Skin of body (tissue), 2 donors: ENCODE results near the gene SUGP1. TPM values are rescaled to one million over a fixed set of nuclear protein-coding genes. Genes with fewer than 3 reads are reported as not detected.
"Not testable (repeated sequence)": the region's sequence is repeated elsewhere in the genome, so short reads cannot be mapped to it uniquely, and the experiment has no call there.

Experiments used
- DNase-seq: peaks from one replicate; lab custom pipeline; 2025; lab: John Stamatoyannopoulos, UW
- total RNA-seq: library from RNA; depleted of rRNA; stranded (reverse); fragments of >200 nt; gene quantifications from one replicate; pipeline ENCODE4 v1.2.3, GENCODE V29; 2014

SUGP1 gene
- total RNA-seq, 1 donor from 2014 or later: 26.6 TPM

DNA sequence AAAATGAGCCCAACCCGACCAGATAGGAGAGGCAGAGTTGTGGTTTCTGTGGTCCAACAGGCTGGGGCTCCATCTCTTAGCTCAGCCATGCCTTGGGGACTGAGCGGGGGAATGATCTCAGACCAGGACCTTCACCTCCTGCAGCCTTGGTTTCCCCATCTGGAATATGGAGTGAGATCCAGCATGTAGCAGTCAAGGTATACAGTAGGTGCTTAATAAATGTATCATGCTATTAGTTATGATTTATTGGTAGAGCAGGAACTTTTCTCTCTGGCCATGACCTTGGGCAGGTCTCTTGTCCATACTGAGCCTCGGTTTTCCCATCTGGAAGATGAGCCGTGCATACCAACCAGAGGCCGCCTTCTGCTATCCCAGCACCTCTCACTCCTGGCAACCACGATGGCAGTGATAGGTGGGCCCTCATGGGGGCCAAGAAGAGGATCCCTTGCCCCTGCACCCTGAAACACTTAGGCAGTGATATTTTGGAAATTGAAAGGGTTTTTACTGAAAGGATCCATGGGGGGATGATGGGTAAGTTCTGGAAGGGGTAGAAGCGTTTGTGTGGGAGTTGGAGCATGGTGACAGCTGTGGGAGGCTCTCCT is 56.3 kb downstream of the SUGP1 start:
- DNase-seq: no peak

DNA sequence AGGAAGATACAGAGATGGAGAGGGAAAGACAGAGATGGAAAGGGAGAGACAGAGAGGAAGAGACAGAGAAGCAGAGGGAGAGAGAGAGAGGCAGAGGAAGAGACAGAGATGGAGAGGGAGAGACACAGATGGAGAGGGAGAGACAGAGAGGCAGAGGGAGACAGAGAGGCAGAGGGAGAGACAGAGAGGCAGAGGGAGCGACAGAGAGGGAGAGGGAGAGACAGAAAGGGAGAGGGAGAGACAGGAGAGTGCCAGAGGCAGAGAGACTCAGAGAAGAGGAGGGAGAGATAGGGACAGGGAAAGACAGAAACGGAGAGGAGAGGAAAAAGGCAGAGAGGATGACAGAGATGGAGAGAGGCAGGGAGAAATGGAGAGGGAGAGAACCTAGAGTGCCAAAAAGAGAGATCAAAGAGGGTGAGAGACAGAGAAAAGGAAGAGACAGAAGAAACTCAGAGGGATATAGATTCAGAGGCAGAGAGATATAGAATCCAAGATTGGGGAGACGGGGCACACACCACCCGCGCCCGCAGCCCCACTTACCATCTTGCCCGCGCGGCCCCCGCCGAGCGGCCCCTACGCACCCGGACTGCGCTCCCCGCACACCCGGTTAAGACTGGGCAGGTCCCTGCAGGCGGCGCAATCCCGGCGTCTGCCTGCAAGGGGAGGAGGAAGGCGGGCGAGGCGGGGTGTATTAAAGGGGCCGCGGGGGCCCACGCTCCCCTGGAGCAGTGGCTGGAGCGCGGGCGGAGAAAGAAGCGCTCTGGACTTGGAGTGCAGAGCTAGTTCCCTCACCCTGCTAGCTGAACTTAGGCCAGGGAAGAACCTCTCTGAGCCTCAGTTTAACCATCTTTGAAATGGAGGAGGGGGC is 57.9 kb downstream of the SUGP1 start:
- DNase-seq: no peak

DNA sequence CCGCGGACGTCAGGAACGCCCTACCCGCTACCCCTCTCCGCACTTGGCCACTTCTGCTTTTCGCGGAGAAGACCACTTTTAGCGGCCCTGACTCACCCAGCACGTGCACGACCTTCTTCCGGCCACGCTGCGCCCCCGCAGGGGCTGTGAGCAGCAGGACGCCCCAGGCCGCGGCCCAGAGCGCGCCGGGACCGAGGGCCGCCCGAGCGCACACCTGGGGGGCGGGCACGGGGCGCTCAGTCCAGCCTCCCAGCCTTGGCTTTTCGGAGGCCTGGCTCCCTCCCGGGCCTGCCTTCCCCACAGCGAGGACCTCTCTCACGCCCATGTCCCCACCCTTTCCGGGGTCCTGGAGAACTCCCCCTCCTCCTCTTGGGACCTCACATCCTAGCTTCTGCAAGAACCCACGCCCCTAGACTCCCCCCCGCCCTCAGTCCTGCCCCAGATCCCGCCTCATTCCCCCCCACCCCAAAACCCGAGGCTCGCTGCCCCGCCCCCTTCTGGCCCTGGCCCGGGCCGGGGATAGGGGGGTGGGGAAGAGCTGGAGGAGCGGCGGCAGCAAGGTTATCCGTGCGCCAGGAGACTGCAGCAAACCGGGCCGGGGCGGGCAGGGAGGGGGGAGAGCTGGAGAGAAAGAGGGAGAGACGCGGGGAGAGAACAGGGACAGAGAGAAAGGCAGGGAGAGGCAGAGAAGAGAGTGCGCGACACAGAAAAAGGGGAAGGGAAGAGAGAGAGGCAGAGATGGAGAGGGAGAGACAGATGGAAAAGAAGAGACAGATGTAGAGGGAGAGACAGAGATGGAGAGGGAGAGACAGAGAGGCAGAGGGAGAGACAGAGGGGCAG is 58.7 kb downstream of the SUGP1 start:
- DNase-seq: no peak

DNA sequence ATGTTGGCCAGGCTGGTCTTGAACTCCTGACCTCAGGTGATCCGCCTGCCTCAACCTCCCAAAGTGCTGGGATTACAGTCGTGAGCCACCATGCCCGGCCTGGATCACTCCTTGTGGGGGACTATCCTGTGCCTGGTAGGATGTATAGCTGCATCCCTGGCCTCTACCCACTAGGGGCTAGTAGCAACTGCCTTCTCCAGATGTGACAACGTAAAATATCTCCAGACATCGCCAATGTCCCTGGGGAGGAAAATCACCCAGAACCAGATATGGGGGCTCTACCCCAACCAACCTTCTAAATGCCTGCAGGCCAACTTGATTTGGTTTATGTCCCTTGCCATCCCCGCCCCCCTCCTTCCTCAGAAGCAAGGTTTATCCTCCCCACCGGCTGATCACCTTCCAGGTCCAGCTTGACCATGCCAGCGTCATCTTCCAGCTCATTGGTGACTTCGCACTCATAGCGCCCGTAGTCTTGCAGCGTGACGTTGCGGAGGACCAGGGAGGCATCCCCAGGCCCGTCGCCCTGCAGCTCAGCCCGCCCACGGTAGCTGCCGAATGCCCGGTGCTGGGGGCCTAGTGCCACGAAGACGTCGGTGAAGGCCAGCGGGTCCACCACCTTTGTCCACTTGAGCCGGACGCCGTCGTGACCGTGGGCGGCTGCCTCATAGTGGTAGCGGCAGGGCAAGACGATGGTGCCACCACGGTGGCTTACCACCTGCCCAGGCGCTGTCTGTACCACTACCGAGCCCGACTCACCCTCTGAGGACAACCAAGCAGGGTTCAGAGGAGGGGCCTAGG is 59.7 kb downstream of the SUGP1 start:
- no peak for DNase-seq

DNA sequence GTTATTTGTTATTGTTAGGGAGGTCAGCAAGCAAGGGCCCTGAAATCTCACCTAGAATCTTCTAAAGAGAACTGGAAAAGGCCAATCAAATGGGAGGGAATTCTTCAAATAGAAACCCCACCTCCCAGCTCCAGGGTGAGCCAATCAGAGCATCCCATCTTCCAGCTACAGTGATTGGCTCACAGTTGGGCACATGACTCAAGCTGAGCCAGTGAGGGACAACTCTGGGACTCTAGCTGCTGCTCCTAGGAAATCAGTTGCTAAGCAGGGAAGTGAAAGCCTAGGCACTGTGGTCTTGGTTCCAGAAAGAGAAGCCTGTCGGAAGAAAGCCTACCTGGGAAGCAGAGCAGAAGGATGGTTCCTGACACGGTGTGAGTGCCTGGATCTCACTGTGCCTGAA is 60.6 kb downstream of the SUGP1 start:
- no peak for DNase-seq

DNA sequence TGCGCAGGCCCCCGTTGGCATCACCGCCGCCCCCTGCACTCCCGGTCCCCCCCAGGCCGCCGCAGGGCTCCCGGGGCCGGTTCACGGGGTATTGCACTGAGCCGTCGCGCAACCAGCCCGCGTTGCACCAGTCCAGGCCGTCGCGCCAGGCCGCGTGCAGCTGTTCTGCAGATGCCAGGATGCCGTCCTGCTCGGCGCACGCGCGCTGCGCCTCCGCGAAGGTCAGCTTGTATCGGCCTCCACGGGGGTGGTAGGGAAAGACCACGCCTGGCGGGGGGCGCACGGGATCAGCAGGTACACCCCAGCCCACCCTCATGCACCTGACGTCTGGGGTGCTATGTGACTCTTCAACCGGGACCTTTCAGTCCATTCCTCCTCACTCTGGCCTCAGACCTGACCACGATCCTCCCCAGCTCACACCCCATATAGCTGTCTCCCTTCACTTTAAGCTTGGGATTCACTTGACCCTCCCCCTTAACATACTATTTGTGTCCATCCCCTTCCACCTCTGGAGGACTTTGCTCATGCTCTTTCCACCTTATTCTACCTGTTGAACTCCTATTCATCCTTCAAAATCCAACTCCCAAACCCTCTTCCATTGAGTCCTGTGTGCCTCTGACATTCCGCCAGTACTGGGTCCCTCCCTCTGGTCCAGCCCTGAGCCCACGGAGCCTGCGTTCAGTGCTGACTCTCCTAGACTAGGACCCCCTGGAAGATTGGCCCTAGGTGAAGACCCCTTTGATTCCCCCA is 61.5 kb downstream of the SUGP1 start:
- DNase-seq: no peak

DNA sequence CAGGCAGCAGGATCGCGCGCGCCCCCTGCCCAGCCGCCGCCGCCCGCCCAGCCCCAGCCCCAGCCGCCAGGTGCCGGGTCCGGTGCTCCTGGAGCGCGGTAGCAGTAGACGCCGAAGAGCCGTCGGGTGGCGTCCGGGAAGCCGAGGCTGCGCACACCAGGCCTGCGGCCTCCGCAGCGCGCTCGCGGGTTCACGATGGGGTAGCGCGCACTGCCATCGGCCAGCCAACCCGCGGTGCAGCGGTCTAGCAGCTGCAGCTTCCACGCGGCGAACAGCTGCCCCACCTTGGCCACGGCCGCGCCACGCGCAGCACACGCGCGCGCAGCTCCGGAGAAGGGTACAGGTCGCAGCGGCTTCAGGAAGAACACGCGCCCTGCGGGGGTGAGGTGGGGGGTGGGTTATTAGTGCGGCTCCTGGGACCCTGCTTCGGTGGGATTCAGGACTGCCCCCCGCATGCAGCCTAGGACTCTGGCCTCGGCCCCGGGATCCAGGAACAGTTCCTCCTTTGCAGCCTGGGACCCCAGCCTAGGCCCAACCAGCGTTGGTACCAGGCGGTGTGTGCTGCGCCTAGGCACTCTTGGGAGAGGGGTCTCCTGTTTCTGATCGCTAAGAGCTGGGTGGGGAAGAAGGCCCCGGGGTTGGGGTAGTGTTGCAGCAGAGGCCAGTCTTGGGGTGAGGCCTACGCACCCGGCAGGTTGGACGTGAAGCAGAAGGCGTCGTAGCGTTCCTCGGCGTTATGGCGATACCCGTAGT is 62.3 kb downstream of the SUGP1 start:
- no peak for DNase-seq

DNA sequence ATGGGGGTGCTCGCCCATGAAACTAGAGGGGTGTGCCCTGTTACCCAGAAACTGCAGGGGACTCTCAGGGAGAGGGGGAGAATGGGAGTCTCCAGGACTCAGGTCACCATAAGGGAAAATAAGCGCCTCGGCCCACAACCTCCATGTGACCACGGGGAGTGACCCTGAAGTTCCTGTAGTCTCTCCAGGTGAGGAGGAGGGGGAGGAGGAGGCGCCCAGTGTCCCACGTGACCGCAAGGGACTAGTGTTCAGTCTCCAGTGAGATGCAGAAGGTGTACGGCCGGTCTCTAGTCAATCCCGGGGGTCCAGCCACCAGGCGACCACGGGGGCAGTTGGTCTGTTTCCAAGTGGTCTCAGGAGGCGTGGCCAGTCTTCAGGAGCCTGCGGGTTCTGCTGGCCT is 63.2 kb downstream of the SUGP1 start:
- DNase-seq: no peak

DNA sequence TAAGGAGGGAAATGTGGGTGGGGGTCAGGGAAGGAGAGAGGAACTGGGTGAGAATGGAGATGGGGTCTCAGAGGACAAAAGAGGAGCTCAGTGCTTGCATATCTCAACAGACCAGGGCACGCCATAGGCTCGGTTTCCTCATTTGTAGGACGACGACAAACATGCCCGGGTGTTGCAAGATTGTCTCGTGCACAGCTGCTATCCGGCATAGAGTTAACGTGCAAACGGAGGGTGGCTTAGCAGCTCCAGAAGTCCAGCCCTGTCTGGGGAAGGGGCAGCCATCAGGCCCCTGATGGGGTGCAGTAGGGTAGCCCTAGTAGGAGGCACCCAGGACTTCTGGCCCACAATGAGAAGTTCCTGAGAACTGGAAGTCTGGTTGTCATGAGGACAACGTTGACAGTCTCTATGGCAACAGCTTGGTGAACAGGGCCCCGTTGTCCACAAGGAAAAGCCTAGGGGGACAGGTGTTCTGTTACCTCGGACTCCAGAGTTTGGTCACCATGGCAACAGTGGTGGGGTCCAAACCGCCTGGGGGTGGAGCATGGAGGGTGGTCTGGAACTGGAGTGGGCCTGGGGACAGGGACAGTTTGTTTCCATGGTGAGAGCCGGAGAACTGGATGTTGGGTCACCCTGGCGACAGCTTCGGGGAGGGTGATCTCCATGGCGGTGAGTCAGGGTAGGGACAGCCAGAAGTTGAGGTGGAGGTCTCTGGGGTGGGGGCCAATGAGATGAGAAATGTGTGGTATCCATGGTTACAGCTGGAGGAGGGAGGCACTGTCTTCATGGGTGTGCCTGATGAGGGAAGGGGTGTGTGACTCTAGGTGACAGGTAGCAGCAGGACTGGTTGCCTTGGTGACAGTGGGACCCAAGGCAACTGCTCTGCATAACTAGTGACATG is 64.0 kb downstream of the SUGP1 start:
- no peak for DNase-seq

DNA sequence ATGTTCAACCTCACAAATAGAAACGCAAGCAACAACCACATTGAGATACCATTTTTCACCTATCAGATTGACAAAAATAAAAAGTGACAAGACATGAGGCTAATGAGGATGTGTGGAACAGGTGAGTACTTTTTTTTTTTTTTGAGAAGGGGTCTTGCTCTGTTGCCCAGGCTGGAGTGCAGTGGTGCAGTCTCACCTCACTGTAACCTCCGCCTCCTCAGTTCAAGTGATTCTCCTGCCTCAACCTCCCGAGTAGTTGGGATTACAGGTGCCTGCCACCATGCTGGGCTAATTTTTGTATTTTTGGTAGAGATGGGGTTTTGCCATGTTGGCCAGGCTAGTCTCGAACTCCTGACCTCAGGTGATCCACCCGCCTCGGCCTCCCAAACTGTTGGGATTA is 66.9 kb downstream of the SUGP1 start:
- DNase-seq: not testable (repeated sequence)

DNA sequence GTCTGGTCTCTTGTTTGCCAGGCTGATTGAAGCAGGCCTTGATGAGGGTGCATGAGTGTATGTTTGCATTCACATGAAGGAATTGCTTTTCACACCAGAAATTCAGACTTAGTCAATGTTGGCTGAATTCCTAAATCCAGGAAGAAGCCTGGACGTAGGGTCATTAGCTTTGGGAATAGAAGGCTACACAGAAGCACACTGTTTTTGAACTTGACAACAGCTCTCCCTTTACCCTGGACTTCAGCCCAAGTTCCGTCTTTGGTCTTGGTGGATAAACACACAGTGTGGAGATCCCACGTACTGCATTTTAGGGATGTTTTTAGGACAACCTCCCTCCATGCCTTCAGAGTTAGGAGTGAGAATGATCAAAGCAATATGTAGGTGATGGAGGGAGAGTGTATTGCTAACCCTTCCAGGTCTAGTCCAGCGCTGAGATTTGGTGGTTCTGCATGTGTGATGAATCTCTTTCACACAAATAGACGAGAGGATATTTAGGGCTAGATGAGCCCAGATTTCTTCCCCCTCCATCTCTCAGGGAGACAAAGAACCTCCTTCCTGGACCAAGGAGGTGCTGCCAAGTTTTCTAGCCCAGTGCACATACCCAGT is 70.0 kb downstream of the SUGP1 start:
- DNase-seq: no peak

DNA sequence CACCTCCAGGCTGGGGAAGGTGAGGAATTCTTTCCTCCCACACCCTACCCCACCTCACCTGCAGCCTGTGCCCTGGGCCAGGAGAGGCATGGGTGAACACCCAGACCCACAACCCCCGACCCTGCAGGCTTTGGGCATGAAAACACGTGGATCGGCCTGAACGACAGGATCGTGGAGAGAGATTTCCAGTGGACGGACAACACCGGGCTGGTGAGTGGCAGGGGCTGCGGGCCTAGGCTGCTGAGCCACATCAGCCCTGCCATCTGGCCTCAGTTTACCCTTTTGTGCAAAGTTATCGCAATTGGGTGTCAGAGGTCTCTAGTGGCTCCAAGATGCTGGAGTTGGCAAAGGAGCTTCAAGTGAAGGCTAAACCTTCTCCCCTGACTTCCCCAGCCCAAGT is 79.8 kb downstream of the SUGP1 start:
- no peak for DNase-seq

DNA sequence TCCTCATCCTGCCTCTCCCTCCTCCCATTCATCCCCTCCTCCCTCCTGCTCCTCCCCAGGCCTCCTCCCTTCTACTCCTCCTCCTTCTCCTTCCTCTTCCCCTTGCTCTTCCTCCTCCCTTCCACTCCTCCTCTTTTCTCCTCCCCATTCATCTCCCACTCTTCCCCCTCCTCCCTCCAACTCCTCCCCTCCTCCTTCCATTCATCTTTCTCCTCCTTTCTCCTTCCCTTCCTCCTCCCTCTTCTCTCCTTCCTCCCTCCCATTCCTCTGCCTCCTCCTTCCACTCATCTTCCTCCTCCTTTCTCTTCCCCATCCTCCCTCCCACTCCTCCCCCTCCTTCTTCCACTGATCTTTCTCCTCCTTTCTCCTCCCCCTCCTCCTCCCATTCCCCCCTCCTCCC is 80.6 kb downstream of the SUGP1 start:
- no peak for DNase-seq

DNA sequence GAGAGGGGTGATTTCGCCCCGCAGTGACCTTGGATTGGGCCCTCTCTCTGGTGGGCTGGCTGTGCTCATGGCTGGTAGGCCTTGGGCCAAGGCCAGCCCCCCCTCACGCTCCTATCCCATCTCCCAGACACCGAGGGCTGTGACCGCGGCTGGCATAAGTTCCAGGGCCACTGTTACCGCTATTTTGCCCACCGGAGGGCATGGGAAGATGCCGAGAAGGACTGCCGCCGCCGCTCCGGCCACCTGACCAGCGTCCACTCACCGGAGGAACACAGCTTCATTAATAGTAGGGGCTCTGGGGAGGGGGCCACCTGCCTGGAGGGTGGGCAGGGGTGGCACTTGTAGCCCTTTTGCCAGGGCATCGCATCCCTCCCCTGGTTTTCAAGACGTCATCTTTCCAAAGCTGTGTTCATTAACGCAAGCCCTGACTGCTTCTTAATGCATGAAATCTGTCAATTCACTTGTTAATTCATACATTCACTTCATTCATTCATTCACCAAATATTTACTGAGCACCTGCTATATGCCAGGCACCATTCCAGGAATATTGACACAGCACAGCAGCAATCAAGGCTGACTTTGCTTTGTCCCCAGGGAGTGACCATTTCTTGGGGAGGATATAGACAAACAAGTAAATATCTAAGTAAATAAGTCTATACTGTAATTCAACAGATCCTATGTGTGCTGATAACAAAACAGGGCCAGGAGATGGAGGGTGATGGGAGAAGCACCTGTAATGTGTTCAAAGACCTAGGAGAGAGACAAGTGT is 82.0 kb downstream of the SUGP1 start:
- DNase-seq: no peak

DNA sequence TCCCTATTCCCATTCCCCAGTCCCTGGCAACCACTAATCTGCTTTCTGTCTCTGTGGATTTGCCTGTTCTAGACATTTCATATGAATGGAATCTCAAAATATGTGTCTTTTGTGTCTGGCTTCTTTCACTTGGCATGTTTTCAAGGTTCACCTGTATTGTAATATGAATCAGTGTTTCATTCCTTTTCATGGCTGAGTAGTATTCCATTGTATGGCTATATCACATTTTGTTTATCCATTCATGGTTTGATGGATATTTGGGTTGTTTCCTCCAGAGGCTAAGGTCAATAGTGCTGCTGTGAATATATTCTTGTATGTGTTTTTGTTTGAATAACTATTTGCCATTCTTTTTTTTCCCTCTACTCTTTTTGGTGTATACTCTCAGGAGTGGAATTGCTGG is 84.1 kb downstream of the SUGP1 start:
- DNase-seq: no peak

DNA sequence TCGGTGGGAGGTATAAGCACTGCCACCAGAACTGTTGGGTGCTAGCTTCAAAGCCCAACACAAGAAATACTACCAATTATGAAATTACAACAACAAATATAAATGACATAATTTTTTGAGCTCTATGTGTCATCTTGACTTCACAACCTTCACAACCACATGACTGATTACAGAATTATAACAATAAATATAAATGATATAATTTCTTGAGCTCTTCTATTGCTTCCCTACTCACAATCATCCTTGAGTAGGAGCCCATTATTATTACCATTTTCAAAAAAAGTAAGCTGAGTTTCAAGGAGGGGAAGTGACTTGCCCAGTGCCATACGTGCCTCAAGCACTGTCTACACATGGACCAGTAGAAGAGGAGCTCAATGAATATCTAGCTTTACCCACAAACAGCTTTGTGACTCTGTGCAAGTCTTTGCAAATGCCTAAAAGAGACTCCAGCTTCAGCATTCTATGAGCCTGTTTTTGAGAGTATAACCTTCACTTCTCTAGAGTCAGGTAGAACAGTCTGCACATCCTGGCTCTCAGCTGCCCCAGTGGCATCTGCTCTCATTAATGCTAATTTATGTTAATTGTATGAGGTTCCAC is 86.0 kb downstream of the SUGP1 start:
- no peak for DNase-seq

DNA sequence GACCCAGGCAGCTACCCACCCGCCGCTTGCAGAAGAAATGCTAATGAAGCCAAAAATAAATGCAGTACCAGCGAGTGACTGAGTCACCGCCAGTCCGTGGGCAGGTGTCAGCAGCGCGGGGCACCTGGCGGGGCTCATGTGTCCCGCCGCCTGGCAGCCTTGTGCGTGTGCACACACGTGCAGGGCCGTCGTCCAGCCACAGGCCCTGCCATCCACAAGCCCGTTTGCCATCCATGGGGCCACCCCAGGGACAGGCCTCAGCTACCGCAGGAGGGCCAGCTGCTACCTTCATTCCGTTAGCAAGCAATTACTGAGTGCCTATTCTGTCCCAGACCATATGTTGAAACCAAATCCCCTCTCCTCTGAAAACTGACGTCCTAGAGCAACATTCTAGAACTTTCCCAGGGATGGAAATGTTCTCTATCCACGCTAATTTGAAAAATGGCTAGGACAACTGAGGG is 88.0 kb downstream of the SUGP1 start:
- DNase-seq: no peak
